ENCODE measurements around the gene GGA2.
"Not testable (repeated sequence)": the region's sequence is repeated elsewhere in the genome, so short reads cannot be mapped to it uniquely, and the experiment has no call there.

Gene GGA2, protein sequence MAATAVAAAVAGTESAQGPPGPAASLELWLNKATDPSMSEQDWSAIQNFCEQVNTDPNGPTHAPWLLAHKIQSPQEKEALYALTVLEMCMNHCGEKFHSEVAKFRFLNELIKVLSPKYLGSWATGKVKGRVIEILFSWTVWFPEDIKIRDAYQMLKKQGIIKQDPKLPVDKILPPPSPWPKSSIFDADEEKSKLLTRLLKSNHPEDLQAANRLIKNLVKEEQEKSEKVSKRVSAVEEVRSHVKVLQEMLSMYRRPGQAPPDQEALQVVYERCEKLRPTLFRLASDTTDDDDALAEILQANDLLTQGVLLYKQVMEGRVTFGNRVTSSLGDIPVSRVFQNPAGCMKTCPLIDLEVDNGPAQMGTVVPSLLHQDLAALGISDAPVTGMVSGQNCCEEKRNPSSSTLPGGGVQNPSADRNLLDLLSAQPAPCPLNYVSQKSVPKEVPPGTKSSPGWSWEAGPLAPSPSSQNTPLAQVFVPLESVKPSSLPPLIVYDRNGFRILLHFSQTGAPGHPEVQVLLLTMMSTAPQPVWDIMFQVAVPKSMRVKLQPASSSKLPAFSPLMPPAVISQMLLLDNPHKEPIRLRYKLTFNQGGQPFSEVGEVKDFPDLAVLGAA

DNA sequence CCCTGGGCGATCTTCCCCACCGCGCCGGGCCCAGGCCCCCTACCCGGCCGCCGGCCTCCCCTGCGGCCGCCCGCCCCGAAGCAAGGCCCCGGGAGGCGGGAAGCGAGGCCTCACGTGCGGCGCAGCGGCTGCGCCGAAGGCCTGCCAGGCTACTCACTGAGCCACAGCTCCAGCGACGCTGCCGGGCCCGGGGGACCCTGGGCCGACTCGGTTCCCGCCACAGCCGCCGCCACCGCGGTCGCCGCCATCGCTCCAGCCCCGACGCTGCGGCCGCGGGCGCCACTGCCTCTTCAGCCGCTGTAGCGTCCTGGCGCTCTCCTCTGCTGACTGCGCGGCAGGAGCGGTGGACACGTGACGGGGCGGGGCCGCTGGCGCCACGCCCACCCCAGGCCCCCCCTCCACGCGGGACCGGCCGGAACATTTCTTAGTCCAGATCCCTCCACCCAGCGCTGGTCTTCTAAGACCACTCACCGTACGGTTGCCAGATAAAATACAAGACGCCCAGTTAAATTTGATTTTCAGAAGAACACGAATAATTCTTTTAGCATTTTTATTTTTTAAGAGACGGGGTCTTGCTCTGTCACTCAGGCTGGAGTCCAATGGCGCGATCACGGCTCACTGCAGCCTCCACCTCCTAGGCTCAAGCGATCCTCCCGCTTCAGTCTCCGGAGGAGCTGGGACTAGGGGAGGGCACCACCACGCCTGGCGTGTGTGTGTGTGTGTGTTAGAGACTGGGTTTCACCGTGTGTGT lies at the start of gene GGA2:
Gene GGA2, minus strand, starts transcription at position 331 of the 751 bp plus-strand sequence. Its CDS starts 83 bp downstream, at position 248.
- DNase-seq (ENCODE audit: low read depth, low spot score): no peak

DNA sequence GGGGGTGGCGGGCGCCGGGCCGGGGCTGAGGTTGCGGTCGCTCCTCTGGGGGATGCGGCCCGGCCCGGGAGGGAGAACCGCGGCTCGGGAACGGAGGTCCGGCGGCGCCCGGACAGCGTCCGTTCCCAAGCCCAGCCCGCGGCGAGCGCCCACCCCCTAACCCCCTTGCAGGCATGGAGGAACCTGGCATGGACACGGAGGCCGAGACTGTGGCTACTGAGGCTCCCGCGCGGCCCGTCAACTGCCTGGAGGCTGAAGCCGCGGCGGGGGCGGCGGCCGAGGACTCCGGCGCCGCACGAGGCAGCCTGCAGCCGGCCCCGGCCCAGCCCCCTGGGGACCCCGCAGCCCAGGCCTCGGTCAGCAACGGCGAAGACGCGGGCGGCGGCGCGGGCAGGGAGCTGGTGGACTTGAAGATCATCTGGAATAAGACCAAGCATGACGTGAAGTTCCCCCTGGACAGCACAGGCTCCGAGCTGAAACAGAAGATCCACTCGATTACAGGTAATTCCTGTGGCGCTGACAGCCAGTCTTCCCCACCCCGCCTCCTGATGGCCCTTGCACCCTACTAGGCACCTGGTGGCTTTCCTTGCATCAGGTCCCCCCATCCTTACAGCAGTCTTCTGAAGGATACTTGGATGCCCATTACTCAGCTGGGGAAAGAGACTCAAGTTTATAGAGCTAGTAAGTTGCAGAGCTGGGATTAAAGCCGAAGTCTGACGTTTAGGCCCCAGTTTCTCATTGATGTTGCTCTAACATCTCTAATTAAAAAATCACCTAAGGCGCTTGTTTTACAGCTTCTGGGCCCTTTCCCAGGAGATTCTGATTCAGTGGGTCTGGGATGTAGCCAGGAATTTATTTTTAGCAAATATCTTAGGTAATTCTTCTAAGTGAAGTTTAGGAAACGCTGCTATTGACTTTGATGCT lies 47.7 kb upstream of the GGA2 start:
- DNase-seq (ENCODE audit: low read depth, low spot score): no peak

- peak; percentile 84 for DNase-seq (ENCODE audit: low read depth, low spot score)
Measured at GRCh38 chr16:23556881-23557778, 46.8 kb upstream of the GGA2 start, which contains the start of the genes EARS2 and UBFD1. TSS of gene EARS2 (minus strand) at chr16:23557350. CDS start at chr16:23557343, 7 bp downstream. TSS of gene UBFD1 (plus strand) at chr16:23557727. CDS start at chr16:23557743, 16 bp downstream.

GRCh38 chr16:23554536-23554935 lies 44.2 kb upstream of the GGA2 start:
- DNase-seq (ENCODE audit: low read depth, low spot score): no peak

GRCh38 chr16:23552161-23552560 lies 41.9 kb upstream of the GGA2 start:
- DNase-seq (ENCODE audit: low read depth, low spot score): no peak

- DNase-seq (ENCODE audit: low read depth, low spot score): no peak
Measured at GRCh38 chr16:23549938-23550337, 39.6 kb upstream of the GGA2 start.

GRCh38 chr16:23544436-23544835 lies 34.1 kb upstream of the GGA2 start:
- no peak for DNase-seq (ENCODE audit: low read depth, low spot score)

GRCh38 chr16:23540817-23541178 lies 30.5 kb upstream of the GGA2 start:
- DNase-seq (ENCODE audit: low read depth, low spot score): not testable (repeated sequence)

DNA sequence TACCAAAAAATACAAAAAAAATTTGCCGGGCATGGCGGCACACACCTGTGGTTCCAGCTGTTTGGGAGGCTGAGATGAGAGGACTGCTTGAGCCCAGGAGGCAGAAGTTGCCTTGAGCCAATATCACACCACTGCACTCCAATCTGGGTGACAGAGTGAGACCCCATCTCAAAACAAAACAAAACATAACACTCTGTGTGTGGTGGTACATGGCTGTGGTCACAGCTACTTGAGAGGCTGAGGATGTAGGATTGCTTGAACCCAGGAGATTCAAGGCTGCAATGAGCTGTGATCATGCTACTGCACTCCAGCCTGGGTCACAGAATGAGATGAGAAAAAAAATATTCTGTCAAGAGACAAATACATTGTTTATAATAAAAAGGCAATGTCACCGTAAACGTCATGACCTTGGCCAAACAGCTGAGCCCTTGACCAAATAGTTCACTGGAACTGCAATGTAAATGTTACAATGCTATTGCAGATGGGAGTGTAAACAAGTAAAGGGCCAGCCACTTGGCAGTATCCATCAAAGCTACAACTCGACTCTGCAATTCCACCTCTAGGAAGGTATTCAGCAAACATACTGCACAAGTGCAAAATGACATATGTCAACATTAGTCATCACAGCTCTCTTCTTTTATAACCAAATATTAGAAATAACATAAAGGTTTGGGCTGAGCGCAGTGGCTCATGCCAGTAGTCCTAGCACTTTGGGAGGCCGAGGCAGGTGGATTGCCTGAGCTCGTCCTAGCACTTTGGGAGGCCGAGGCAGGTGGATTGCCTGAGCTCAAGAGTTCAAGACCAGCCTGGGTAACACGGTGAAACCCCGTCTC lies 29.9 kb upstream of the GGA2 start:
- DNase-seq (ENCODE audit: low read depth, low spot score): no peak

DNA sequence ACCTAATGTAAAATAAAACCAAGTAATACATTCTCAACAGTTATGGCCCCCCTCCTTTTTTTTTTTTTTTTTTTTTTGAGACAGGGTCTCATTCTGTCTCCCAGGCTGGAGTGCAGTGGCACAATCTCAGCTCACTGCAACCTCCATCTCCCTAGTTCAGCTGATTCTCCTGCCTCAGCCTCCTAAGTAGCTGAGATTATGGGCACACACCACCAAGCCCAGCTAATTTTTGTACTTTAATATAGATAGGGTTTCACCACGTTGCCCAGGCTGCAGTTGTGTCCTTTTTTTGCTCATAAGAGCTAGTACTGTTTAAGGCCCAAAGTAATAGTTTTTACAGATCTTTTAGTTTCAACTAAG lies 28.6 kb upstream of the GGA2 start:
- no peak for DNase-seq (ENCODE audit: low read depth, low spot score)

- DNase-seq (ENCODE audit: low read depth, low spot score): no peak
Measured at GRCh38 chr16:23537390-23537789, 27.1 kb upstream of the GGA2 start.

- DNase-seq (ENCODE audit: low read depth, low spot score): no peak
Measured at GRCh38 chr16:23535901-23536300, 25.6 kb upstream of the GGA2 start.

- no peak for DNase-seq (ENCODE audit: low read depth, low spot score)
Measured at GRCh38 chr16:23534868-23535860, 24.9 kb upstream of the GGA2 start.

GRCh38 chr16:23532448-23532847 lies 22.2 kb upstream of the GGA2 start:
- no peak for DNase-seq (ENCODE audit: low read depth, low spot score)

DNA sequence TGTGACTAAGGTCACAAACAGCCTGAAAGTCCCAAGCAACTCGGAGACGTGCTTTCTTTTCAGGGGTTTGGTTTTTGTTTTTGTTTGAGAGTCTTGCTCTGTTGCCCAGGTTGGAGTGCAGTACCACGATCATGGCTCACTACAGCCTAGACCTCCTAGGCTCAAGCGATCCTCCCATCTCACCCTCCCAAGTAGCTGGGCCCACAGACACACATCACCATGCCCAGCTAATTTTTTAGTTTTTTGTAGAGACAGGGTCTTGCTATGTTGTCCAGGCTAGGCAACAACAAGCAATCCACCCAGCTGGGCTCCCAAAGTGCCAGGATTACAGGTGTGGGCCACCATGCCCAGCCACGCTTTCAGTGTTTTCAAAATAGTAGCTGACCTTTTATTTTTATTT lies 19.8 kb upstream of the GGA2 start:
- DNase-seq (ENCODE audit: low read depth, low spot score): no peak

GRCh38 chr16:23528644-23529310 lies 18.5 kb upstream of the GGA2 start:
- no peak for DNase-seq (ENCODE audit: low read depth, low spot score)

GRCh38 chr16:23527961-23528643 lies 17.8 kb upstream of the GGA2 start:
- no peak for DNase-seq (ENCODE audit: low read depth, low spot score)
